GF-D8 (cell line): Measurements from ENCODE around the gene SEC23B.
A peak's percentile ranks its signal among the peaks of the same experiment; 100 is the strongest.

ENCODE experiments used
- DNase-seq: peaks from one replicate; lab custom pipeline; 2025; lab: John Stamatoyannopoulos, UW

SEC23B gene

DNA sequence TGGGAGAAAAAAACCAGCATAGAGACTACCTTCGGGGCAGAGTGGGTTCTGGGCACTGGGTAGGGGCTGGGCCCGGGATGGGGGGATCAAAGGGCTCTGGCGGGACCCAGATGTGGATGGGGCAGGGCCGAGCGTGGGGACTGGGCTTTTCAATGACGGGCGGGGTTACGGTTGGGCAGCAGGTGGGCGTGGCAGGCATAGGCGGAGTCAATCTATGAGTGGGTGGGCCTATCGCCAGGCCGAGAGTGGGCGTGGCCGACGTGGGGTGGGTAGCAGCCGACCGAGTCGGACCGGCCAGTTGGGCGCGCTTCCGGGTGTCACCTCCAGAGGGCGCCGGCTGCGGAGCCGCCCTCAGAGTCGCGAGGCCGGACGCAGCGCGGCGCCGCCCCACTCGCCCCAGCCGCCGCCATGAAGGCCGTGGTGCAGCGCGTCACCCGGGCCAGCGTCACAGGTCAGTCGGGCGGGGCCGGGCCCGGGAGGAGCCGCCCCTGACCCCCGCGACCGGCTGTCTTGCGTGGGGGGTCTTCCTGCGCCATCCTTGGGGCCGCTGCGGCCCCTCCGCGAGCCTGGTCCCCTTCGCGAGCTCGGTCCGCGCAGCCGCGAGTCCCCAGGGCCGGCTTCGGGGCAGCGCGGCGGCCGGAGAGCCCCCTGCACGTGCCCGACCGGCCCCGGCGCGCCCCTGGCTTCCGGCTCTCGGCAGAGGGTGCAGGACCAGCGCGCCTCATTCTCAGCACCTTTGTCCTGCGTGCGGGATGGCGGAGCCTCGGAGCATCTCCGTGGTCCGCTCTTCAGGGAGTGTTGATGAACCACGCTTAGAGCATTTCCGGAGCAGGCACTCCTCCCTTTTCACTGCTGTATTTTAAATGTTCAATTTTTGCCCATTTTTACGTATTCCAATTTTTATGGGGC lies 80.2 kb downstream of the SEC23B start, which contains the start of gene DTD1:
TSS of gene DTD1 (plus strand) at position 390 of the 909 bp plus-strand sequence. CDS start at position 409, 19 bp downstream.
- peak; percentile 29 for DNase-seq

DNA sequence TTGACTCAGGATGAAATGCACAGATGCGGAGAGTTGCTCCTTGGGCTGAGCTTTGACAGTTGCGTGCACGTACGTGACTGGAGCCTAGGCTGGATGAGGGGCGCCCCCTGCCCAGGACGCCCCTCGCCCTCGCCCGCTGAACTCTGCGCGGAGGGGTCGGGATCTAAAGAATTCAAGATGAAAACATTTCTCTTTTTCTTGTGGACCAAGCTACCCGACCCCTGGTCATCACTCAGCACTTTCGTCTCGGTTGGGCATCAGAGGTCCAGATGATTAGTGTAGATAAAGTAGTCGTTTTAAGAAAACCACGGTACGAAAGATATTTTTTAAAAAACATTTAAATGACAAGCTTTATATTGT lies 80.8 kb downstream of the SEC23B start:
- DNase-seq = no peak

DNA sequence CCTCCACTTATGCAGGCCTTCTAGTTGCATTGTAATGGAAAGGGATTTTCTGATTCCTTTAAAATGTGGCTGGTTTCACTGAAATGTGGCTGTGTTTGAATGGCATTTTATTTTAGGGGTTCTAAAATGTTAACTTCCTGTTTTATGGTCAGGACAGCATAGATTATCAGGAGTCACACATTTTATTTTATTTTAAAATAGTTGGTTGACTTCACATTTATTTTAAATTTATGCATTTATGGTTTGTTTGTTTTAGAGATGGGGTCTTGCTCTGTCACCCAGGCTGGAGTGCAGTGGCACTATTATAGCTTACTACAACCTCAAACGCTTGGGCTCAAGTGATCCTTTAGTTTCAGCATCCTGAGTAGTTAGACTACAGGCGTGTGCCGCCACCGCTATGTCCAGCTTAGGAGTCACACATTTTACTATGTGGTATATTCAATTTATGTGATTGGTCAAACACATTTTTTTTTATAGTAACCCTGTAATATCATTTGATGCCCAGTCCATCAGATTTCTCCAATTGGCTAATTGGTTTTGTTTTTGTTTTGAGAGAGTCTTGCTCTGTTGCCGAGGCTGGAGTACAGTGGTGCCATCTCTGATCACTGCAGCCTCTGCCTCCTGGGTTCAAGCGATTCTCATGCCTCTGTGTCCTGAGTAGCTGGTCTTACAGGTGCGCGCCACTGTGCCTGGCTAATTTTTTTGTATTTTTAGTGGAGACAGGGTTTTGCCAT lies 82.4 kb downstream of the SEC23B start:
- no peak for DNase-seq

DNA sequence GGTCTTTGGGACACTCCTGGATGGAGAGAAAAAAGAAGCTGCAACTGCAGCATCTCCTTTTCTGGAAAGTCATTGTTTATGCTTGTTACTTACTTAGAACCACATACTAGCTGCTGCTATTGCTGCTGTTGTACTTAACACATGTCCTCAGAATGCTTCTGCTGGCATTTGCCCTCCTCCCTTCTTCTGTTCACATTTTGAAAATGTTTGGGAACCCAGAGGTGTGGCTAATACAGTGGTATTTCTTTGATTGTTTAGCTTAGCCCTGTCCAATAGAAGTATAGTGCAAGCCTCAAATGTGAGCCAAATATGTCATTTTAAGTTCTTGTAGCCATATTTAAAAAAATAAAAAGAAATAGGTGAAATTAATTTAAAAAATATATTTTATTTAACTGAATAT lies 88.5 kb downstream of the SEC23B start:
- DNase-seq = no peak

DNA sequence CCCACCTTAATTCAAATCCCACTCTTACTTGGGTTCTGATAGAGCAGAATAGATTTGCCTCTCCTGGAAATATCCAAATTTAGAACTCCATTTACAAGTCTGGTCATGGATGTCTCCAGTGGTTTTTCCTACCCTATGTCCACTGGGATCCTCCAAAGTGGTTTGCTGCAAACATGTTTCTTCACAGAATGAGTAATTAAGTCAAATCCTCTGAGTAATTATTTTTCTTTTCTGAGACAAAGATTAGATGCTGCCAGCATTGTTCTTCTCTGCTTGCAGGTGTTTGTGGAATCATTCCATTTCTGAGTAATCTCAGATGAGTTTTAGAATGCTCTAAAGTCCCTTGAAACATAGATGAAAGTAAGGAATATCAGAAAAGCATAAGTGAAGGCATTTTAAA lies 102.0 kb downstream of the SEC23B start:
- no peak for DNase-seq
